ENCODE measurements around the gene CLASRP. TPM values are rescaled to one million over a fixed set of nuclear protein-coding genes. Genes with fewer than 3 reads are reported as not detected.
"Not testable (repeated sequence)": the region's sequence is repeated elsewhere in the genome, so short reads cannot be mapped to it uniquely, and the experiment has no call there.

The CLASRP gene
- total RNA-seq, 1 donor: 17.0 TPM

DNA sequence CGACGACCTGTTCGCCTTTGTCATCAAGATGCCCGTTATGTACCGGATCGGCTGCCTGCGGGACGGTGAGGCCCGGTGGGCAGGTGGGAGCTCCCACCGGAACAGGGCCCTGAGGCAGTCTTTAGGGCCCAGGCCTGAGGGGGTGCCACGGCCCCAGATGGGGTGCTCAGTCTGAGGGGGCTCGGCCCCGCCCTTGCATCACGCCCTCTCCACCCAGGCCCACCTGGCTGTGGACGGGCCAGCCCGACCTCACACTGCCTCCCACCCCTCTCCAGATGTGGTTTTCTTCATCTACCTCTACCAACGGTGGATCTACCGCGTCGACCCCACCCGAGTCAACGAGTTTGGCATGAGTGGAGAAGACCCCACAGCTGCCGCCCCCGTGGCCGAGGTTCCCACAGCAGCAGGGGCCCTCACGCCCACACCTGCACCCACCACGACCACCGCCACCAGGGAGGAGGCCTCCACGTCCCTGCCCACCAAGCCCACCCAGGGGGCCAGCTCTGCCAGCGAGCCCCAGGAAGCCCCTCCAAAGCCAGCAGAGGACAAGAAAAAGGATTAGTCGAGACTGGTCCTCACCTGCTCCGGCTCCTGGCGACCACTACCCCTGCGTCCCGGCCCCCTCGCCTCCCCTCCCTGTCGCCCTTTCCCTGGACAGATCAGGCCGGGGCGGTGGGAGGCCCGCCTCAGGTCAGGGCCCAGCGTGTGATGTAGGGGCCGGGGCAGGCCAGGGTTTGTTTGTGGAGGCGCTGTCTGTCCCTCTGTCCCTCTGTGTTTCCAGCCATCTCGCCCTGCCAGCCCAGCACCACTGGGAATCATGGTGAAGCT is 46.3 kb upstream of the CLASRP start:
- DNase-seq (ENCODE audit: insufficient read length, low spot score, missing footprints): peak; percentile 60
- Histone ChIP-seq H3K4me1 (ENCODE audit: insufficient read depth, low read length) (no peaks in the 10 kb centered on the region), H3K4me2 (ENCODE audit: insufficient read depth, low read length) (no peak overlapping the region), H3K4me3 (ENCODE audit: insufficient read depth, low read length) (no peak overlapping the region), H3K36me3 (ENCODE audit: insufficient read depth, low read length) (peaks cover 31% of the 10 kb centered on the region), H3K27me3 (ENCODE audit: insufficient read depth, low read length) (no peaks in the 10 kb centered on the region), H3K79me2 (ENCODE audit: insufficient read depth, low read length) (no peaks in the 10 kb centered on the region), H4K20me1 (ENCODE audit: insufficient read depth, low read length) (peaks cover 5% of the 10 kb centered on the region), H3K27ac (ENCODE audit: low read depth, low read length) (no peak overlapping the region), H2AFZ (ENCODE audit: low read length) (no peak overlapping the region), H3K9me3 (ENCODE audit: low read depth, low read length) (no peaks in the 10 kb centered on the region)
- TF ChIP-seq, protein P1, sequence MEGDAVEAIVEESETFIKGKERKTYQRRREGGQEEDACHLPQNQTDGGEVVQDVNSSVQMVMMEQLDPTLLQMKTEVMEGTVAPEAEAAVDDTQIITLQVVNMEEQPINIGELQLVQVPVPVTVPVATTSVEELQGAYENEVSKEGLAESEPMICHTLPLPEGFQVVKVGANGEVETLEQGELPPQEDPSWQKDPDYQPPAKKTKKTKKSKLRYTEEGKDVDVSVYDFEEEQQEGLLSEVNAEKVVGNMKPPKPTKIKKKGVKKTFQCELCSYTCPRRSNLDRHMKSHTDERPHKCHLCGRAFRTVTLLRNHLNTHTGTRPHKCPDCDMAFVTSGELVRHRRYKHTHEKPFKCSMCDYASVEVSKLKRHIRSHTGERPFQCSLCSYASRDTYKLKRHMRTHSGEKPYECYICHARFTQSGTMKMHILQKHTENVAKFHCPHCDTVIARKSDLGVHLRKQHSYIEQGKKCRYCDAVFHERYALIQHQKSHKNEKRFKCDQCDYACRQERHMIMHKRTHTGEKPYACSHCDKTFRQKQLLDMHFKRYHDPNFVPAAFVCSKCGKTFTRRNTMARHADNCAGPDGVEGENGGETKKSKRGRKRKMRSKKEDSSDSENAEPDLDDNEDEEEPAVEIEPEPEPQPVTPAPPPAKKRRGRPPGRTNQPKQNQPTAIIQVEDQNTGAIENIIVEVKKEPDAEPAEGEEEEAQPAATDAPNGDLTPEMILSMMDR (IDR thresholded peaks at IDR 0.05; ENCODE audit: extremely low read depth, low read depth, low read length): no peak

DNA sequence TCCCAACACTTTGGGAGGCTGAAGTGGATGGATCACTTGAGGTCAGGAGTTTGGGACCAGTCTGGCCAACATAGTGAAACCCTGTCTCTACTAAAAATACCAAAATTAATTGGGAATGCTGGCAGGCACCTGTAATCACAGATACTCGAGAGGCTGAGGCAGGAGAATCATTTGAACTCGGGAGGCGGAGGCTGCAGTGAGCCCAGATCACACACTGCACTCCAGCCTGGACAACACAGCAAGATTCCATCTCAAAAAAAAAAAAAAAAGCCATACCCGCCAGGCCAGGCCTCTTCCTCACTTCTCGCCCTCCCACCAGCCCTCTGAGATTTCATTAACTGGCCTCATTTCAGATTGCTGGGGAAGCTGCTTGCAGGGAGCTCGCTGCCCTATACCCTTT is 45.3 kb upstream of the CLASRP start:
- Histone ChIP-seq H3K4me2 (ENCODE audit: insufficient read depth, low read length) (no peak overlapping the region), H3K36me3 (ENCODE audit: insufficient read depth, low read length) (peaks cover 31% of the 10 kb centered on the region), H3K79me2 (ENCODE audit: insufficient read depth, low read length) (no peaks in the 10 kb centered on the region), H3K4me3 (ENCODE audit: insufficient read depth, low read length) (no peak overlapping the region), H3K27ac (ENCODE audit: low read depth, low read length) (no peak overlapping the region), H4K20me1 (ENCODE audit: insufficient read depth, low read length) (peaks cover 5% of the 10 kb centered on the region), H3K4me1 (ENCODE audit: insufficient read depth, low read length) (no peaks in the 10 kb centered on the region), H3K27me3 (ENCODE audit: insufficient read depth, low read length) (no peaks in the 10 kb centered on the region), H2AFZ (ENCODE audit: low read length) (no peak overlapping the region), H3K9me3 (ENCODE audit: low read depth, low read length) (no peaks in the 10 kb centered on the region)
- TF ChIP-seq, protein P1 (IDR thresholded peaks at IDR 0.05; ENCODE audit: extremely low read depth, low read depth, low read length): no peak
- peak; percentile 27 for DNase-seq (ENCODE audit: insufficient read length, low spot score, missing footprints)

DNA sequence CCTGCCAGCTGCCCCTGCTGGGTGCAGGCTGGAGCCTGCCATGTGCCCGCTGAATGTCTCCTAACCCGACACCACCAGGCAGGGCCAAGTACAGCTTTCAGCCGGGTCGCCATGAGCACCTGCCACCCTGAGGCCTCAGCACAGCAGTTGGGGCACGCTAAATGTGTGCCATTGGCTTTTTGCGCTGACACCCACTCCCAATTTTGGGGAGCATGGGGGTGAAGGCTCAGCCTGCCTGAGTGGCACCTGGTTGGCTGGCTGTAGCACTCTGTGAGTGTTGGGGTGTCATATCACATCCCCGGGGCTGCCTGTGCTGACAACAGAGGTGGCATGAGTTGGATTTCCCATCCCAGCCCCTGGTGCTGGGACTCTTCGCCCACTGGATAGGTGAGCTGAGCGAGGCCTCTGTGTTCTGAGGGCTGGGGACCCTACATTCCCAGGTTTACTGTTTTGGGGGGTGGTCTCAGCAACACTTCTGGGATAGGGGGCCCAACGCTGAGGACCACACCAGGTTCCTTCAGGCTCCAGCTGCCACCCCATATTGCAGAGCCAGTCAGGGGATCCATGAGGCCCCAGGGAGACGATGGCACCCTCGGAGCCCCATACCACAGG is 44.8 kb upstream of the CLASRP start:
- TF ChIP-seq, protein P1 (IDR thresholded peaks at IDR 0.05; ENCODE audit: extremely low read depth, low read depth, low read length): no peak
- no peaks in the 10 kb centered on the region for H3K9me3 ChIP-seq (ENCODE audit: low read depth, low read length)
- no peak overlapping the region for H2AFZ ChIP-seq (ENCODE audit: low read length)
- H3K79me2 ChIP-seq (ENCODE audit: insufficient read depth, low read length): no peaks in the 10 kb centered on the region
- no peaks in the 10 kb centered on the region for H3K27me3 ChIP-seq (ENCODE audit: insufficient read depth, low read length)
- no peak overlapping the region for H3K27ac ChIP-seq (ENCODE audit: low read depth, low read length)
- no peaks in the 10 kb centered on the region for H3K4me1 ChIP-seq (ENCODE audit: insufficient read depth, low read length)
- no peak overlapping the region for H3K4me3 ChIP-seq (ENCODE audit: insufficient read depth, low read length)
- H3K4me2 ChIP-seq (ENCODE audit: insufficient read depth, low read length): no peak overlapping the region
- DNase-seq (ENCODE audit: insufficient read length, low spot score, missing footprints): peak; percentile 77
- peaks cover 27% of the 10 kb centered on the region for H3K36me3 ChIP-seq (ENCODE audit: insufficient read depth, low read length)
- peaks cover 5% of the 10 kb centered on the region for H4K20me1 ChIP-seq (ENCODE audit: insufficient read depth, low read length)

DNA sequence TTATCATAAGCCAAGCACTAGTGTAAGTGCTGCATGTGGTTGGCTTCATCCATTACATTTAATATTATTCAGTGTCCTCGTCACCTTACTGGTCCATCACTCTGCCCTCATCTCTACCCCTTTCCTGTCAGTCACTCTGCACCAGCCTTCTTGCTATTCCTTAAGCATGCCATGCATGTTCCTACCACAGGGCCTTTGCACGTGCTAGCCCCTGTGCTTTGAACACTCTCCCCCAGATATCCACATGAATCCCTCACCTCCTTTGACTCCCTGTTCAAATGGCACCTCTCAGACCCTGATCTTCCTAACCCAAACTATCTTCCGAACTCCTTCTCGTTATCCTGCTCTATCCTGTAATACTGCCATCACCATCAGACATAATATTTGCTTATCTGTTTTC is 40.8 kb upstream of the CLASRP start:
- H3K4me3 ChIP-seq (ENCODE audit: insufficient read depth, low read length): no peak overlapping the region

DNA sequence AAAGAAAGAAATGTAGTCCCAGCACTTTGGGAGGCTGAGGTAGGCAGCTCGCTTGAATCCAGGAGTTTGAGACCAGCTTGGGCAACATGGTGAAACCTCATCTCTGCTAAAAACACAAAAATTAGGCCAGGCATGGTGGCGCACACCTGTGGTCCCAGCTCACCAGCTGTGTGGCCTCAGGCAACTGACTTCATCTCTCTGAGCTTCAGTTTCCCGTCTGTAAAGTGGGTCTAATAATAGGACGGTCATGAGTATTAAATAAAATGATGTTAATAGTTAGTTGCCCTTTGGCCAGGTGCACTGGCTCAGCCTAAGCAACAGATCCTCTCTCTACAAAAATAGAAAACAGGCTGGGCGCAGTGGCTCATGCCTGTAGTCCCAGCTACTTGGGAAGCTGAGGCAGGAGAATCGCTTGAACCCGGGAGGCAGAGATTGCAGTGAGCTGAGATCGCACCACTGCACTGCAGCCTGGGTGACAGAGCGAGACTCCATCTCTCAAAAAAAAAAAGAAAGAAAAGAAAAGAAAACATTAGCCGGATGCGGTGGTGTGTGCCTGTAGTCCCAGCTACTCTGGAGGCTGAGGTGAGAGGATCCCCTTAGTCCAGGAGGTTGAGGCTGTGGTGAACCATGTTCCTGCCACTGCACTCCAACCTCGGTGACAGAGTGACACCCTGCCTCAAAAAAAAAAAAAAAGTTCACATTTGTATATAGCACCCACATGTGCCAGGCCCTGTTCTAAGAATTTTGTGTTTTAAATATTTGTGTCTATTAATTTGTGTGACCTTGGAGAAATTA is 39.5 kb upstream of the CLASRP start:
- H3K79me2 ChIP-seq (ENCODE audit: insufficient read depth, low read length); DNase-seq (ENCODE audit: insufficient read length, low spot score, missing footprints); H2AFZ ChIP-seq (ENCODE audit: low read length); H3K4me2 ChIP-seq (ENCODE audit: insufficient read depth, low read length); H3K9me3 ChIP-seq (ENCODE audit: low read depth, low read length); H3K27me3 ChIP-seq (ENCODE audit: insufficient read depth, low read length); H3K36me3 ChIP-seq (ENCODE audit: insufficient read depth, low read length); H3K4me1 ChIP-seq (ENCODE audit: insufficient read depth, low read length); H3K4me3 ChIP-seq (ENCODE audit: insufficient read depth, low read length); H4K20me1 ChIP-seq (ENCODE audit: insufficient read depth, low read length); H3K27ac ChIP-seq (ENCODE audit: low read depth, low read length): not testable (repeated sequence)

More for the DNA sequence above, 40.8 kb upstream of the CLASRP start:
- DNase-seq (ENCODE audit: insufficient read length, low spot score, missing footprints): peak; percentile 61
- Histone ChIP-seq H3K4me1 (ENCODE audit: insufficient read depth, low read length) (peaks cover 6% of the 10 kb centered on the region), H4K20me1 (ENCODE audit: insufficient read depth, low read length) (no peaks in the 10 kb centered on the region), H3K27me3 (ENCODE audit: insufficient read depth, low read length) (no peaks in the 10 kb centered on the region), H3K36me3 (ENCODE audit: insufficient read depth, low read length) (no peaks in the 10 kb centered on the region), H3K9me3 (ENCODE audit: low read depth, low read length) (no peaks in the 10 kb centered on the region), H3K79me2 (ENCODE audit: insufficient read depth, low read length) (peaks cover 7% of the 10 kb centered on the region), H3K27ac (ENCODE audit: low read depth, low read length) (no peak overlapping the region), H2AFZ (ENCODE audit: low read length) (no peak overlapping the region), H3K4me2 (ENCODE audit: insufficient read depth, low read length) (no peak overlapping the region)
- TF ChIP-seq, protein P1 (IDR thresholded peaks at IDR 0.05; ENCODE audit: extremely low read depth, low read depth, low read length): no peak

All from osteoblast (primary cell).